ENCODE results near the gene TYSND1. TPM values are rescaled to one million over a fixed set of nuclear protein-coding genes. Genes with fewer than 3 reads are reported as not detected.
"Not testable (repeated sequence)": the region's sequence is repeated elsewhere in the genome, so short reads cannot be mapped to it uniquely, and the experiment has no call there.

Gene TYSND1
- polyA plus RNA-seq, 1 donor from 2014 or later = 21.0 TPM

DNA sequence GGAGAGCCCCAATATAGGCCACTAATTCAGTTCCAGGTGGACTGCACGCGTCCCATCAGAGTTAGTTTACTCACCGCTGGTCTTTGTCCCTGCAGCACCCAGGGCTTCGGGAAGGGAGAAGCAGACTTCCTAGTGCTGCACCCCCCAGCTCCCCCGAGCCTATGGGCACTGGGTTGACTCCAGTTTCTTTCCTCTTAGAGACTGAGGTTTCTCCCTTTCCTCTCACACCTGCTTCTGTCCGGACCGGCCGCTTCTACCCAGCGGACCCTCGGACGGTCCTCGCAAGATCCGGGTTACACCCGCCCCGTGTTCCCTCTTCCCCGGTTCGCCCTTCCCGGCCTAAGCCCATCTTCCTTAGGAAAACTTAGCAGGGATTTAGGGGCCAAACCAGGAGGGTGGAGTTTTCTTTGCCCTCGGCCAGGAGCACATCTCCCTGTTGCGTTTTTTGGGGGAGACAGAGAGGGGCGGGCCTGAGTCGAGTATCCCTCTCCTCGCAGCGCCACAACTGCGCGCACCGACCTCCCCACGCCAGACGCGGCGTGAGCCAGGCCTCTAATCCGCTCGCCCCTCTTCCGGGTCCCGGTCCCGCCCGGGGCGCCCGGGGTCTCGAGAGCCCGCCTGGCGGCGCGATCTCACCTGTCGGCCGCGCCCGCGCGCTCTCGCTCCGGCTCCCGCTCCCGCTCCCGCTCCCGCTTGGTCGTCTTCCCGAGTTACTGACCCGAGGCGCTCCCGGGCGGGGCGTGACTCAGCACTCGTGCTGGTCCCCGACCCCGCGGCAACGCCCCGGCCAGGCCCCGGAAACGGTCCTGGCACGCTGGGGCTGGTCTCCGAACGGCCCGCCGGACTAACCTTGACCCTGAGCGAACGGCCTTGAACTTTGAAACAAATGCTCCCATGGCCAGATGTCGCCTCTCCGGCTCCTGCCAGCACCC, 14.1 kb downstream of the TYSND1 start, which contains the start of gene AIFM2:
AIFM2 (minus strand) TSS at position 728 of the 932 bp plus-strand sequence. CDS start 8,741 bp downstream, outside the sequence.
- Mint-ChIP-seq H3K4me3 (peak within 1 kb of the TSS; percentile 81 to 92 (median 86)), H3K4me1 (peaks cover 5 to 26% (median 12%) of the 10 kb centered on the region in 3 donors), H3K36me3 (peaks cover 6% of the 10 kb centered on the region), H3K27ac (peak within 1 kb of the TSS in 2 of 3 donors; percentile 40 to 83), H3K27me3 (peaks cover 7% of the 10 kb centered on the region), H3K9me3 (no peaks in the 10 kb centered on the region)

- H3K9me3 Mint-ChIP-seq = no peaks in the 10 kb centered on the region
- peaks cover 3% of the 10 kb centered on the region for H3K36me3 Mint-ChIP-seq
- peak overlapping the region; percentile 39 to 92 (median 82) for H3K4me3 Mint-ChIP-seq
- peaks cover 7% of the 10 kb centered on the region for H3K27me3 Mint-ChIP-seq
- peak overlapping the region in 1 of 3 donors; percentile 59 for H3K27ac Mint-ChIP-seq
- peaks cover 4 to 26% (median 10%) of the 10 kb centered on the region in 3 donors for H3K4me1 Mint-ChIP-seq
Observed at GRCh38 chr10:70131560-70131937, 15.0 kb downstream of the TYSND1 start.

DNA sequence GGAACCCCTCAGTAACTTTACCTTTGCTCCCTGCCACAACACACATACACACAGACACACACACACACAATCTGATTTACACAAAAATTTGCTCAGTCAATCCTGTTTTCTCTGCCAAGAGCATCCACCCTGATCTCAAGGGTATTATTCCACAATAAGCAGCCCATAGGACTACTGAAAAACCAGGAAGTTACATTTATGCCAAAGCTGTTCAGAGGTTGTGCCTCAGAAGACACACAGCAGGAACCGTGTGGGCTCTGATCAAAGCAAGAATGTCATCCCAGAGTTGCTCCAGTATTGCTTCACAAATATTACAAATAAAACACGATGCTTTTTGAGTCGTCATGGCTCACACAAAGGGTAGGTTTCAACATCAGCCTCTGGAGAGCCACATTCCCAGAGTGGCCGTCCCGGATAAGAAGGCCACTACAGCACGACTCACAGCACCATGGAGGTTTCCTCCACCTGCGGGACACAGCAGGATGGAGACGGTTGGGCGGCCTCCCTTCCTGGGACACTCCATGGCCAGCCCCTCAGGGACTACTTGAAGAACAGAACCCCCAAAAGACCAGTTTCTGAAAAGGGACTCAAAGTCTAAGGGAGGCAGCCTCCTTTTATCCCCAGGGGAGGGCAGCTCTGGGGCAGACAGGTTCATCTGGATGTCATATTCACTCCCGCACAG, 15.5 kb downstream of the TYSND1 start:
- H3K4me1 Mint-ChIP-seq = peaks cover 5 to 26% (median 9%) of the 10 kb centered on the region in 3 donors
- H3K36me3 Mint-ChIP-seq = peaks cover 3% of the 10 kb centered on the region
- H3K9me3 Mint-ChIP-seq = no peaks in the 10 kb centered on the region
- peak overlapping the region in 2 of 4 donors; percentile 39 to 55 for H3K4me3 Mint-ChIP-seq
- H3K27ac Mint-ChIP-seq = peak overlapping the region in 1 of 3 donors; percentile 59
- peaks cover 7% of the 10 kb centered on the region for H3K27me3 Mint-ChIP-seq

DNA sequence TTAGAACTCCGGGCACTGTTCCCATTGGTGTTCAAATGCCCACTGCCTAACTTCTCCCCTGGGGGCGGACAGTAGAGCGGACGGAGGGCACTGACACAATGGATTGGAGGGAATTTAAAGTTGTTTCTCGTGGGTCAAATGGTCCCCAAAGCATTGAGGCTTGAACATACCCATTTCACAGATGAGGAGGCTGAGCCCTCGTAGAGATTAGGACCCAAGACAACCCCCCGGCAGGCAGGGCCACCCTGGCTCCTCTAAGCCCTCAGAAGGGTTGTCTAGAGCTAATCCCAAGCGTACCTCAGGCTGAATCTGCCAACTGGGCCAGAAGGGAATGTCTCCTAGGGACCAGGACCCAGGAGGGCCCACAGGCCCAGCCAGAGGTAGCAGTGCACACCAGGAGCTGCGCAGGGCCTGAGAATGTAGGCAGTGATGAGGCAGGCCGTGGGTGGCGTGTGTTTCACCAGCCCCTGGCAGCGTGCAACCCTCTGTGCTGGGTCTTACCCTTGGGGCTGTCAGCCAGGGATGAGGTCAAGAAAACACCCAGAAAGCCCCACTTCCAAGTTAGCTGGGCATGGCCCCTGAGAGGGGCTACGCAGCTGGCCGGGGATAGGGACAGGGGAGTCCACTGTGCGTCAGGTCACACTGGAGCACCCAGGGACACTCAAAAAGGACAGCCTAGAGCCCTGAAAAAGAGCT, 19.7 kb downstream of the TYSND1 start:
- H3K9me3 Mint-ChIP-seq = no peaks in the 10 kb centered on the region
- peaks cover 2 to 12% (median 3%) of the 10 kb centered on the region in 3 donors for H3K4me1 Mint-ChIP-seq
- H3K27me3 Mint-ChIP-seq = no peaks in the 10 kb centered on the region
- H3K36me3 Mint-ChIP-seq = peaks cover 5% of the 10 kb centered on the region
- no peak overlapping the region for H3K27ac Mint-ChIP-seq
- no peak overlapping the region for H3K4me3 Mint-ChIP-seq

GRCh38 chr10:70125918-70126552, 20.5 kb downstream of the TYSND1 start:
- Mint-ChIP-seq H3K27ac (no peak overlapping the region), H3K27me3 (no peaks in the 10 kb centered on the region), H3K4me1 (peaks cover 2 to 11% (median 2%) of the 10 kb centered on the region in 3 donors), H3K9me3 (no peaks in the 10 kb centered on the region), H3K36me3 (peaks cover 5% of the 10 kb centered on the region), H3K4me3 (no peak overlapping the region)

- Mint-ChIP-seq H3K27ac (no peak overlapping the region), H3K4me1 (peaks cover 2 to 4% (median 2%) of the 10 kb centered on the region in 3 donors), H3K4me3 (no peak overlapping the region), H3K27me3 (no peaks in the 10 kb centered on the region), H3K36me3 (peaks cover 7% of the 10 kb centered on the region), H3K9me3 (no peaks in the 10 kb centered on the region)
Observed at GRCh38 chr10:70124918-70125317, 21.6 kb downstream of the TYSND1 start.

- peaks cover 7% of the 10 kb centered on the region for H3K36me3 Mint-ChIP-seq
- no peaks in the 10 kb centered on the region for H3K9me3 Mint-ChIP-seq
- H3K4me3 Mint-ChIP-seq = no peak overlapping the region
- H3K27ac Mint-ChIP-seq = no peak overlapping the region
- peaks cover 2 to 4% (median 2%) of the 10 kb centered on the region in 3 donors for H3K4me1 Mint-ChIP-seq
- H3K27me3 Mint-ChIP-seq = no peaks in the 10 kb centered on the region
Observed at GRCh38 chr10:70124415-70124814, 22.1 kb downstream of the TYSND1 start.

DNA sequence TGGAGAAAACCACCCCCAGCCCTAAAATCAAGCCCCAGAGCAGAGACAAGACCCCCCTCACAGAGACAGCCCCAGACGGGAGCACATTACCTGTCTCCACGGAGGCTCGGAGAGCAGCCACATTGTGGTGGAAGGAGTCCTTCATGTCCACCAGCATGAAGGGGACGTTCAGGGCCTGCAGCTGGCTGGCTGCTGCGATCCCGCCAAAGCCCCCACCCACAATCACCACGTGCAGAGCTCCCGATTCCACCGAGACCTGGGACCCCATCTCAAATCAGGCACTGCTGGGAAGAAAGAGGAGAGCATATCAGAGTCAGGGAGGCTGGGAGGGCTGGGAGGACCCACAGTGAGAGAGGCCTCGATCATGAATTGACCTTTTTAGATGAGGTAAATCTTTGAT, 22.7 kb downstream of the TYSND1 start:
- no peaks in the 10 kb centered on the region for H3K27me3 Mint-ChIP-seq
- H3K27ac Mint-ChIP-seq = no peak overlapping the region
- no peaks in the 10 kb centered on the region for H3K9me3 Mint-ChIP-seq
- no peak overlapping the region for H3K4me3 Mint-ChIP-seq
- H3K4me1 Mint-ChIP-seq = peaks cover 2 to 4% (median 2%) of the 10 kb centered on the region in 3 donors
- peaks cover 7% of the 10 kb centered on the region for H3K36me3 Mint-ChIP-seq

GRCh38 chr10:70123166-70123565, 23.3 kb downstream of the TYSND1 start:
- not testable (repeated sequence) for H3K36me3 Mint-ChIP-seq, H3K4me3 Mint-ChIP-seq, H3K27ac Mint-ChIP-seq, H3K4me1 Mint-ChIP-seq, H3K9me3 Mint-ChIP-seq, H3K27me3 Mint-ChIP-seq

DNA sequence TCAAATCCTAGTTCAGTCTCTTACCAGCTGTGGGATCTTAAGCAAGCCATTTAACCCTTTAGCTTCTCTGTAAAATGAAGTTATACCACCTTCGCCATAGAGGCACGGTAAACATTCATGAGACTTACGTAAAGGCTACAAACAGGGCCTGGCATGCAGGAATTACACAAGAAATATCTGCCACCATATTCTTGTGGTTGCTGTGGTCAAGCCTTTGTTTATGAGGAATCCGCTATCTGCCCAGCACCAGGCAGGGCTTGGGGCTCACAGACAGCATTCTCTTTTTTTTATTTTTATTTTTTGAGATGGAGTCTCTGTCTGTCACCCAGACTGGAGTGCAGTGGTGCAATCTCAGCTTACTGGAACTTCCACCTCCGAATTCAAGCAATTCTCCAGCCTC, 23.8 kb downstream of the TYSND1 start:
- peaks cover under 1 to 2% (median 2%) of the 10 kb centered on the region in 3 donors for H3K4me1 Mint-ChIP-seq
- no peaks in the 10 kb centered on the region for H3K27me3 Mint-ChIP-seq
- H3K27ac Mint-ChIP-seq = no peak overlapping the region
- no peaks in the 10 kb centered on the region for H3K9me3 Mint-ChIP-seq
- H3K36me3 Mint-ChIP-seq = peaks cover 8% of the 10 kb centered on the region
- H3K4me3 Mint-ChIP-seq = no peak overlapping the region

- H3K36me3 Mint-ChIP-seq = peaks cover 8% of the 10 kb centered on the region
- H3K4me3 Mint-ChIP-seq = no peak overlapping the region
- H3K27ac Mint-ChIP-seq = no peak overlapping the region
- H3K4me1 Mint-ChIP-seq = peaks cover under 1 to 2% (median 2%) of the 10 kb centered on the region in 3 donors
- H3K9me3 Mint-ChIP-seq = no peaks in the 10 kb centered on the region
- H3K27me3 Mint-ChIP-seq = no peaks in the 10 kb centered on the region
Observed at GRCh38 chr10:70121281-70121949, 25.1 kb downstream of the TYSND1 start.

DNA sequence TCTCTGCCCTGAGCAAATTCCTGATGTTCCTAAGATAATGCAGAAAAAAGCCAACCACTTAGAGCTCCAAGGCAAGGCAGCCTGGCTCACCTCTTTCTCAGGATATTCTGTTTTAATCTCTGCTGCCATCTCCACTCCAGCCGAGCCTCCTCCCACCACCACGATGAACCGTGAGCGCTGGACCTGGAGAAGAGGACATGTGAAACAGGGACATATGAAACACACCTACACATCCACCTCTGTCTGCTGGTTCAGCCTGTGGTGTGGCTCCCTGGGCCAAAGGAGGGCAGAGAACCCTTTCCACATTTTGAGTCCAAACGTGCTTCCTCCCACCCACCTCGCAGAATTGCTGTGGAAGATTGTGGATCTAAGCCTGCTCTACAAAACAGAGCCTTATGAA, 26.1 kb downstream of the TYSND1 start:
- H3K27me3 Mint-ChIP-seq = no peaks in the 10 kb centered on the region
- peaks cover 3 to 6% (median 6%) of the 10 kb centered on the region in 3 donors for H3K4me1 Mint-ChIP-seq
- H3K27ac Mint-ChIP-seq = no peak overlapping the region
- H3K4me3 Mint-ChIP-seq = no peak overlapping the region
- no peaks in the 10 kb centered on the region for H3K9me3 Mint-ChIP-seq
- H3K36me3 Mint-ChIP-seq = peaks cover 10% of the 10 kb centered on the region

GRCh38 chr10:70119623-70120022, 26.9 kb downstream of the TYSND1 start:
- no peaks in the 10 kb centered on the region for H3K9me3 Mint-ChIP-seq
- H3K4me1 Mint-ChIP-seq = peaks cover 3 to 6% (median 6%) of the 10 kb centered on the region in 3 donors
- H3K4me3 Mint-ChIP-seq = no peak overlapping the region
- no peaks in the 10 kb centered on the region for H3K27me3 Mint-ChIP-seq
- peaks cover 10% of the 10 kb centered on the region for H3K36me3 Mint-ChIP-seq
- no peak overlapping the region for H3K27ac Mint-ChIP-seq

- Mint-ChIP-seq H3K27ac (no peak overlapping the region), H3K27me3 (no peaks in the 10 kb centered on the region), H3K4me1 (peaks cover 3 to 6% (median 4%) of the 10 kb centered on the region in 3 donors), H3K4me3 (no peak overlapping the region), H3K9me3 (no peaks in the 10 kb centered on the region), H3K36me3 (peaks cover 6% of the 10 kb centered on the region)
Observed at GRCh38 chr10:70119197-70119596, 27.3 kb downstream of the TYSND1 start.

Data from IgD-negative memory B cell (primary cell).